Measurements from ENCODE around the gene DNAJA4. TPM values are rescaled to one million over a fixed set of nuclear protein-coding genes. Genes with fewer than 3 reads are reported as not detected.

DNAJA4 gene
- total and polyA plus RNA-seq, 2 of the 8 experiments (the other 6 are each of a cell fraction or from before 2014, with no cell fraction given), result 3.6 to 6.2 TPM

GRCh38 chr15:78241017-78241416 is 23.3 kb upstream of the DNAJA4 start:
- H3K4me3 ChIP-seq (ENCODE audit: extremely low read depth in 1 of 4, insufficient read depth in 2 of 4, low read depth in 3 of 4, low read length in 4 of 4), result no peak overlapping the region
- DNase-seq (ENCODE audit: low read depth in 1 of 2, low spot score in 2 of 2), result peak; percentile 66 to 97
- WGBS, 2 experiments (ENCODE audit: extremely low coverage in 1 of 2, insufficient coverage in 1 of 2, insufficient read length in 1 of 2, insufficient replicate concordance in 2 of 2, low coverage in 1 of 2, low lambda C conversion rate in 2 of 2, missing lambda C conversion rate in 1 of 2), result 32% methylated on average over 12 of the region's 12 CpGs; no CpG with 5 or more reads in 1 of the 2 experiments
- H3K36me3 ChIP-seq (ENCODE audit: control insufficient read depth in 2 of 4, insufficient read depth in 4 of 4, low read length in 3 of 4), result no peaks in the 10 kb centered on the region
- H3K27ac ChIP-seq (ENCODE audit: low read depth, low read length), result no peak overlapping the region
- H2BK120ac ChIP-seq (replicated peaks; ENCODE audit: low read depth, low read length), result no peak overlapping the region
- H3K9me3 ChIP-seq (ENCODE audit: insufficient read depth in 2 of 2, low read depth in 1 of 2, low read length in 1 of 2), result no peaks in the 10 kb centered on the region
- ChIA-PET CTCF (ENCODE audit: partially characterized antibody) (interaction anchor here (0.6 to 16.2 kb wide), 45 partner anchors 11 to 570 kb away, joined by 3 to 285 read pairs (median 6); partner anchors contain the start of gene CIB2), POLR2A (ENCODE audit: partially characterized antibody) (interaction anchor here (0.6 kb wide), 1 partner anchor 177 kb away, joined by 3 read pairs; no protein-coding TSS in a partner anchor)
- no peaks in the 10 kb centered on the region for H3K79me2 ChIP-seq (ENCODE audit: control insufficient read depth in 1 of 2, insufficient read depth in 2 of 2, low read length in 2 of 2)
- H3K23ac ChIP-seq (ENCODE audit: insufficient read length), result no peak overlapping the region
- no peaks in the 10 kb centered on the region for H4K20me1 ChIP-seq (replicated peaks in 1 of 2; ENCODE audit: control insufficient read depth in 1 of 2, insufficient read depth in 2 of 2, low read length in 2 of 2)
- H2AK5ac ChIP-seq (ENCODE audit: low read depth, low read length), result no peak overlapping the region
- FAIRE-seq, result no peak
- H3K23me2 ChIP-seq (ENCODE audit: low read depth, low read length), result no peaks in the 10 kb centered on the region; the same call in 1 of the 2 replicates
- H3K27me3 ChIP-seq (replicated peaks in 1 of 4; ENCODE audit: control insufficient read depth in 3 of 4, extremely low read depth in 1 of 4, insufficient read depth in 3 of 4, low read length in 3 of 4), result no peaks in the 10 kb centered on the region
- no peak overlapping the region for H3K4ac ChIP-seq (replicated peaks; ENCODE audit: insufficient read length, low read depth, low read length)
- H2BK15ac ChIP-seq (ENCODE audit: low read length), result no peak overlapping the region
- no peak overlapping the region for H3K56ac ChIP-seq (replicated peaks; ENCODE audit: insufficient read length, low read depth, low read length)
- H3K14ac ChIP-seq (ENCODE audit: insufficient read length), result no peak overlapping the region
- H2BK12ac ChIP-seq (ENCODE audit: low read depth, low read length), result no peak overlapping the region
- peaks cover 0 to 8% (median 5%) of the 10 kb centered on the region in 4 experiments; a peak in 6 of 7 replicates for H3K4me1 ChIP-seq (replicated peaks in 1 of 4; ENCODE audit: control insufficient read depth in 3 of 4, insufficient read depth in 4 of 4, low read length in 3 of 4)
- no peak overlapping the region for H3K4me2 ChIP-seq (ENCODE audit: insufficient read depth in 1 of 2, low read depth in 2 of 2, low read length in 2 of 2)
- H2BK20ac ChIP-seq (ENCODE audit: low read length), result no peak overlapping the region
- H3K9ac ChIP-seq (replicated peaks in 1 of 4; ENCODE audit: extremely low read depth in 1 of 4, low read depth in 3 of 4, low read length in 3 of 4), result no peak overlapping the region
- no peak overlapping the region for H4K5ac ChIP-seq (ENCODE audit: insufficient read length, low read depth, low read length)
- no peaks in the 10 kb centered on the region for H3K79me1 ChIP-seq (ENCODE audit: low read depth, low read length)
- H3K18ac ChIP-seq (ENCODE audit: extremely low read depth, low read length), result no peak overlapping the region; the same call in 1 of the 2 replicates
- no peak overlapping the region for H4K91ac ChIP-seq (replicated peaks; ENCODE audit: insufficient read length, low read length)
- H4K8ac ChIP-seq (ENCODE audit: extremely low read depth, insufficient read depth, low read length), result peak overlapping the region; percentile 84; the same call in 1 of the 2 replicates
- H2AFZ ChIP-seq (ENCODE audit: low read length), result peak overlapping the region; percentile 72; the same call in 1 of the 2 replicates
- no peak overlapping the region for H2BK5ac ChIP-seq (ENCODE audit: low read depth, low read length)
- peak; percentile 81 to 93 (median 86) for TF ChIP-seq CTCF (IDR thresholded peaks at IDR 0.05; ENCODE audit: control extremely low read depth in 1 of 3, insufficient read depth in 1 of 3, low read depth in 1 of 3, low read length in 3 of 3)
- TF ChIP-seq CBX5 (IDR thresholded peaks at IDR 0.05; ENCODE audit: low read depth, low read length), result no peak
- TF ChIP-seq HDAC6 (IDR thresholded peaks at IDR 0.05; ENCODE audit: low read depth, low read length), result no peak
- 0 out of 2 replicates have a peak, but pooled peaks have one; percentile 32 for TF ChIP-seq MAX (IDR thresholded peaks at IDR 0.05)
- peak; percentile 87 to 90 for TF ChIP-seq RAD21 (IDR thresholded peaks at IDR 0.05 in 1 of 2, conservative IDR thresholded peaks at IDR 0.05 in 1 of 2; ENCODE audit: low read depth in 2 of 2, low read length in 2 of 2)
- no peak for TF ChIP-seq YY1 (IDR thresholded peaks at IDR 0.05; ENCODE audit: low read depth, low read length)
- TF ChIP-seq EZH2 (IDR thresholded peaks at IDR 0.05; ENCODE audit: low read depth, low read length, severe bottlenecking), result no peak
- TF ChIP-seq TAF1 (IDR thresholded peaks at IDR 0.05; ENCODE audit: low read depth, low read length), result no peak
- no peak for TF ChIP-seq NANOG (IDR thresholded peaks at IDR 0.05; ENCODE audit: insufficient read depth, low read depth, low read length, poor library complexity, severe bottlenecking)
